Ascending aorta (tissue), 2 donors: ENCODE measurements around the gene RESP18. TPM values are rescaled to one million over a fixed set of nuclear protein-coding genes. Genes with fewer than 3 reads are reported as not detected.
A peak's percentile ranks its signal among the peaks of the same experiment; 100 is the strongest.

Experiments
- DNase-seq, 2 donors: peaks; one replicate each; pipeline ENCODE4 v3.0.0-alpha.2; 2019; ENCODE audit warnings: low spot score in 2 of 2
- H3K27ac ChIP-seq, 2 donors: fragments of 200-600 bp; sonication (generic); one replicate each; pipeline ENCODE4 v1.5.1; 2016 to 2017; ENCODE audit warnings: mild to moderate bottlenecking in 1 of 2
- H3K27me3 ChIP-seq: fragments of 200-600 bp; sonication (generic); one replicate; pipeline ENCODE4 v1.5.1; 2017
- H3K36me3 ChIP-seq, 2 donors: fragments of 200-600 bp; sonication (generic); one replicate each; pipeline ENCODE4 v1.5.1; 2016
- H3K4me1 ChIP-seq, 2 donors: fragments of 200-600 bp; sonication (generic); one replicate each; pipeline ENCODE4 v1.5.1; 2016 to 2017; ENCODE audit warnings: mild to moderate bottlenecking in 1 of 2
- H3K4me3 ChIP-seq, 2 donors: fragments of 200-600 bp; sonication (generic); one replicate each; pipeline ENCODE4 v1.5.1; 2016 to 2017; ENCODE audit warnings: mild to moderate bottlenecking in 1 of 2
- H3K9me3 ChIP-seq, 2 donors: fragments of 200-600 bp; sonication (generic); one replicate each; pipeline ENCODE4 v1.5.1; 2016
- CTCF ChIP-seq, 3 experiments: fragments of 200-600 bp in 2 of 3; fragments of 450-650 bp in 1 of 3; sonication (generic) in 2 of 3; IDR thresholded peaks; one replicate each; pipeline ENCODE4 v1.5.1; 2016 to 2019; ENCODE audit warnings: antibody characterized with exemption in 3 of 3, mild to moderate bottlenecking in 1 of 3, moderate library complexity in 1 of 3
- intact Hi-C: fragments of 100-400 bp; cut with DNase I; formaldehyde crosslinking; loops from one replicate; pipeline ENCODE4 v1.15.1; 2023
- total RNA-seq: library from RNA; depleted of rRNA; stranded (reverse); fragments of >200 nt; gene quantifications from one replicate; pipeline ENCODE4 v1.1.0, GENCODE V29; 2016

The RESP18 gene
- not detected for total RNA-seq

- TF ChIP-seq CTCF (IDR thresholded peaks at IDR 0.05): no peak
- peaks cover 5% of the 10 kb centered on the region for H3K27me3 ChIP-seq
- no peaks in the 10 kb centered on the region for H3K36me3 ChIP-seq
- H3K4me3 ChIP-seq: no peak within 1 kb of the TSS
- no peak within 1 kb of the TSS for H3K27ac ChIP-seq
- DNase-seq: no peak
- intact Hi-C loops: no loop called here
- no peaks in the 10 kb centered on the region for H3K9me3 ChIP-seq
- H3K4me1 ChIP-seq: no peaks in the 10 kb centered on the region
Measured at GRCh38 chr2:219332542-219332941, at the start of gene RESP18. Gene RESP18 (minus strand): TSS chr2:219332744.

- intact Hi-C loops: no loop called here
- no peak for DNase-seq
- H3K27ac ChIP-seq: no peak overlapping the region
- peaks cover 50 to 64% of the 10 kb centered on the region in 2 donors for H3K36me3 ChIP-seq
- H3K27me3 ChIP-seq: no peaks in the 10 kb centered on the region
- TF ChIP-seq CTCF (IDR thresholded peaks at IDR 0.05): no peak
- no peak overlapping the region for H3K4me3 ChIP-seq
- H3K4me1 ChIP-seq: peaks cover 2 to 5% of the 10 kb centered on the region in 2 donors
- no peaks in the 10 kb centered on the region for H3K9me3 ChIP-seq
Measured at GRCh38 chr2:219381448-219381847, 48.9 kb upstream of the RESP18 start.

GRCh38 chr2:219380926-219381325, 48.4 kb upstream of the RESP18 start:
- peaks cover 49 to 64% of the 10 kb centered on the region in 2 donors for H3K36me3 ChIP-seq
- no peak overlapping the region for H3K27ac ChIP-seq
- H3K4me3 ChIP-seq: no peak overlapping the region
- H3K4me1 ChIP-seq: no peaks in the 10 kb centered on the region
- TF ChIP-seq CTCF (IDR thresholded peaks at IDR 0.05): no peak
- H3K9me3 ChIP-seq: no peaks in the 10 kb centered on the region
- intact Hi-C loops: no loop called here
- no peaks in the 10 kb centered on the region for H3K27me3 ChIP-seq
- no peak for DNase-seq

GRCh38 chr2:219378163-219378851, 45.8 kb upstream of the RESP18 start:
- Histone ChIP-seq H3K36me3 (peaks cover 43 to 57% of the 10 kb centered on the region in 2 donors), H3K27me3 (no peaks in the 10 kb centered on the region), H3K27ac (no peak overlapping the region), H3K4me3 (no peak overlapping the region), H3K9me3 (no peaks in the 10 kb centered on the region), H3K4me1 (no peaks in the 10 kb centered on the region)
- no peak for TF ChIP-seq CTCF (IDR thresholded peaks at IDR 0.05)
- intact Hi-C loops: no loop called here
- no peak for DNase-seq

GRCh38 chr2:219369447-219369861, 36.9 kb upstream of the RESP18 start:
- TF ChIP-seq CTCF (IDR thresholded peaks at IDR 0.05): no peak
- Histone ChIP-seq H3K27me3 (no peaks in the 10 kb centered on the region), H3K27ac (peak overlapping the region in 1 of 2 donors; percentile 38), H3K9me3 (no peaks in the 10 kb centered on the region), H3K4me3 (no peak overlapping the region), H3K36me3 (peaks cover 12 to 13% of the 10 kb centered on the region in 2 donors), H3K4me1 (peaks cover 4 to 8% of the 10 kb centered on the region in 2 donors)
- intact Hi-C loops: no loop called here
- no peak for DNase-seq
